K562 (cell line): ENCODE measurements around the gene GPD2. TPM values are rescaled to one million over a fixed set of nuclear protein-coding genes. Genes with fewer than 3 reads are reported as not detected.
A peak's percentile ranks its signal among the peaks of the same experiment; 100 is the strongest.

Experiments used
- ATAC-seq: fragments of 200-7000 bp; cut with Tn5 transposase; 3 replicates; pipeline ENCODE4 v1.9.1; 2020; ENCODE audit warnings: moderate library complexity
- BruUV-seq: library from RNA; stranded (reverse); fragments of 400-500 nt; replicated peaks from 2 replicates; lab custom pipeline; 2021; lab: Mats Ljungman, UMichigan
- CTCF ChIA-PET: fragments of 300-600 bp; formaldehyde crosslinking; extraction: SDS; loops from one replicate; lab custom pipeline; 2021; ENCODE audit warnings: low intra/inter-chr PET ratio; lab: Yijun Ruan, JAX
- POLR2A ChIA-PET: fragments of 300-600, 350-650 bp; sonication (Branson Sonifier 250); formaldehyde crosslinking; extraction: SDS; loops from one replicate; lab custom pipeline; 2021; ENCODE audit warnings: antibody characterized with exemption, inconsistent platforms; lab: Yijun Ruan, JAX
- DNase-seq, 4 experiments: peaks; one replicate each; pipeline versions ENCODE4 v3.0.0 to v3.0.0-alpha.2; 2011 to 2018; ENCODE audit warnings: low spot score in 3 of 4, mixed read lengths in 3 of 4; ENCODE audit errors: extremely low read depth in 1 of 4
- FAIRE-seq: peaks from 2 replicates; lab custom pipeline; 2011; peaks lifted over from hg19 to GRCh38; lab: Jason Lieb, UNC
- H2AFZ ChIP-seq: 2 replicates; pipeline ENCODE4 v1.6.0; 2011; ENCODE audit warnings: low read depth, low read length, control low read depth, inconsistent platforms
- H3K27ac ChIP-seq: fragments of 200-600 bp; 3 replicates; pipeline ENCODE4 v1.8.0; 2011; ENCODE audit warnings: low read depth, mild to moderate bottlenecking, control low read depth, inconsistent platforms, low read length, moderate library complexity, mixed read lengths; ENCODE audit errors: extremely low read depth
- H3K27me3 ChIP-seq, 2 experiments: fragments of 300-600 bp in 1 of 2; 2 replicates in 1 of 2; 3 replicates in 1 of 2; pipeline versions ENCODE4 v1.6.0 to v1.8.0; 2011; ENCODE audit warnings: inconsistent platforms in 2 of 2, low read length in 2 of 2, mild to moderate bottlenecking in 1 of 2, mixed read lengths in 1 of 2, moderate library complexity in 1 of 2; ENCODE audit not compliant: control insufficient read depth in 2 of 2, insufficient read depth in 2 of 2
- H3K36me3 ChIP-seq: fragments of 300-600 bp; 3 replicates; pipeline ENCODE4 v1.8.0; 2011; ENCODE audit warnings: mild to moderate bottlenecking, low read length, inconsistent platforms; ENCODE audit not compliant: control insufficient read depth, insufficient read depth
- H3K4me1 ChIP-seq, 2 experiments: fragments of 200-600 bp in 1 of 2; replicated peaks in 1 of 2; 2 replicates in 1 of 2; 3 replicates in 1 of 2; pipeline versions ENCODE4 v1.5.1 to v1.8.0; 2011; ENCODE audit warnings: inconsistent platforms in 2 of 2, low read length in 2 of 2, mild to moderate bottlenecking in 1 of 2, mixed read lengths in 1 of 2, moderate library complexity in 1 of 2; ENCODE audit not compliant: control insufficient read depth in 2 of 2, insufficient read depth in 2 of 2
- H3K4me2 ChIP-seq: 2 replicates; pipeline ENCODE4 v1.6.1; 2011; ENCODE audit warnings: low read length, control low read depth, inconsistent platforms, mixed read lengths; ENCODE audit not compliant: insufficient read depth
- H3K4me3 ChIP-seq: fragments of 200-600 bp; sonication (generic), shearing (Covaris generic); 2 replicates; pipeline ENCODE4 v1.5.1; 2016; ENCODE audit warnings: control low read depth, inconsistent platforms
- H3K79me2 ChIP-seq: fragments of 200-600 bp; 3 replicates; pipeline ENCODE4 v1.8.0; 2011; ENCODE audit warnings: low read length, inconsistent platforms; ENCODE audit not compliant: control insufficient read depth, insufficient read depth
- H3K9ac ChIP-seq, 2 experiments: 2 replicates each; pipeline versions ENCODE4 v1.6.0 to v1.6.1; 2011; ENCODE audit warnings: low read depth in 2 of 2, low read length in 2 of 2, control low read depth in 1 of 2, inconsistent platforms in 1 of 2, mild to moderate bottlenecking in 1 of 2, mixed read lengths in 1 of 2; ENCODE audit not compliant: insufficient read depth in 1 of 2
- H3K9me1 ChIP-seq: one replicate; pipeline ENCODE4 v1.6.0; 2011; ENCODE audit warnings: inconsistent platforms, mild to moderate bottlenecking, low read length, moderate library complexity; ENCODE audit not compliant: control insufficient read depth, insufficient read depth
- H3K9me3 ChIP-seq: replicated peaks from 2 replicates; pipeline ENCODE4 v1.5.1; 2011; ENCODE audit warnings: low read depth, low read length, inconsistent platforms; ENCODE audit not compliant: control insufficient read depth, insufficient read depth
- H4K20me1 ChIP-seq: replicated peaks from 2 replicates; pipeline ENCODE4 v1.6.1; 2011; ENCODE audit warnings: low read length, inconsistent platforms, mixed read lengths; ENCODE audit not compliant: control insufficient read depth, insufficient read depth
- ATF3 ChIP-seq, 2 experiments: fragments of 450-650 bp in 1 of 2; sonication (generic) in 1 of 2; formaldehyde crosslinking in 1 of 2; IDR thresholded peaks in 1 of 2; conservative IDR thresholded peaks in 1 of 2; 2 replicates each; pipeline versions ENCODE4 v1.6.1 to v1.8.1; 2016 to 2023; ENCODE audit warnings: mild to moderate bottlenecking in 2 of 2, moderate library complexity in 2 of 2, inconsistent platforms in 1 of 2, missing genetic modification reagents in 1 of 2
- CCAR2 ChIP-seq: fragments of 200-400 bp; formaldehyde crosslinking; IDR thresholded peaks from 2 replicates; pipeline ENCODE4 v1.6.1; 2017; ENCODE audit warnings: mild to moderate bottlenecking, low read depth, low read length
- CHCHD3 ChIP-seq: fragments of 250-450 bp; sonication (Bioruptor Pico); IDR thresholded peaks from 2 replicates; pipeline ENCODE4 v2.1.2; 2022; ENCODE audit warnings: mild to moderate bottlenecking
- DNMT1 ChIP-seq: fragments of 450-650 bp; IDR thresholded peaks from 2 replicates; pipeline ENCODE4 v1.6.1; 2016; ENCODE audit warnings: antibody characterized with exemption, mild to moderate bottlenecking
- FIP1L1 ChIP-seq: fragments of 200-400 bp; formaldehyde crosslinking; IDR thresholded peaks from 2 replicates; pipeline ENCODE4 v1.6.1; 2018; ENCODE audit warnings: mild to moderate bottlenecking, low read depth, low read length; ENCODE audit not compliant: poor library complexity, severe bottlenecking
- HES1 ChIP-seq: fragments of 450-650 bp; IDR thresholded peaks from 2 replicates; pipeline ENCODE4 v1.6.1; 2016; ENCODE audit warnings: low read depth, mild to moderate bottlenecking, moderate library complexity
- KDM1A ChIP-seq, 2 experiments: fragments of 450-650 bp; IDR thresholded peaks; 2 replicates each; pipeline ENCODE4 v1.6.1; 2016; ENCODE audit warnings: mild to moderate bottlenecking in 2 of 2
- KHSRP ChIP-seq: fragments of 450-650 bp; IDR thresholded peaks from 2 replicates; pipeline ENCODE4 v1.6.1; 2017
- MYNN ChIP-seq, 2 experiments: sonication (generic); formaldehyde crosslinking in 1 of 2; IDR thresholded peaks; 2 replicates each; pipeline versions ENCODE4 v1.5.0 to v1.6.1; 2016 to 2020; ENCODE audit warnings: antibody characterized with exemption in 1 of 2, missing genetic modification reagents in 1 of 2
- NCOA6 ChIP-seq: fragments of 450-650 bp; IDR thresholded peaks from 2 replicates; pipeline ENCODE4 v1.6.1; 2017; ENCODE audit warnings: mild to moderate bottlenecking
- PRPF4 ChIP-seq: fragments of 200-400 bp; formaldehyde crosslinking; IDR thresholded peaks from one replicate; pipeline ENCODE4 v1.6.1; 2017; ENCODE audit warnings: low read length, low read depth, mild to moderate bottlenecking; ENCODE audit not compliant: insufficient read depth, poor library complexity, severe bottlenecking
- RCOR1 ChIP-seq, 2 experiments: IDR thresholded peaks; 2 replicates each; pipeline ENCODE4 v1.6.1; 2012; ENCODE audit warnings: low read depth in 2 of 2, low read length in 2 of 2, borderline replicate concordance in 1 of 2, improper control_type of control experiment in 1 of 2
- SMARCE1 ChIP-seq: fragments of 450-650 bp; IDR thresholded peaks from 2 replicates; pipeline ENCODE4 v1.7.1; 2016; ENCODE audit warnings: mild to moderate bottlenecking
- SOX6 ChIP-seq: fragments of 450-650 bp; IDR thresholded peaks from 2 replicates; pipeline ENCODE4 v1.6.1; 2014; ENCODE audit warnings: mild to moderate bottlenecking
- ZBTB49 ChIP-seq: sonication (generic); formaldehyde crosslinking; IDR thresholded peaks from 2 replicates; pipeline ENCODE4 v1.8.0; 2022; ENCODE audit warnings: missing genetic modification reagents, mild to moderate bottlenecking, borderline replicate concordance
- ZNF174 ChIP-seq: fragments of 250-450 bp; sonication (Bioruptor Pico); IDR thresholded peaks from 2 replicates; pipeline ENCODE4 v1.4.0; 2020; ENCODE audit warnings: mild to moderate bottlenecking
- ZNF197 ChIP-seq: fragments of 200-800 bp; sonication (Bioruptor generic); IDR thresholded peaks from 2 replicates; pipeline ENCODE4 v1.6.1; 2016; ENCODE audit warnings: low read depth, missing genetic modification characterization, missing compliant biosample characterization
- ZNF511 ChIP-seq: sonication (generic); formaldehyde crosslinking; IDR thresholded peaks from 2 replicates; pipeline ENCODE4 v1.8.0; 2022; ENCODE audit warnings: mild to moderate bottlenecking, missing genetic modification reagents
- WGBS: fragments of 100-300 bp; shearing (Covaris generic); methylation state at CpG from one replicate; pipeline ENCODE4 v1.1.6; 2016; ENCODE audit warnings: low coverage, mixed read lengths; ENCODE audit not compliant: insufficient coverage; ENCODE audit errors: missing lambda C conversion rate; 5-methylcytosine and 5-hydroxymethylcytosine counted together
- in situ Hi-C: fragments of 300-500 bp; cut with MboI; formaldehyde crosslinking; loops from 4 replicates; pipeline ENCODE4 v1.15.0; 2018; ENCODE audit warnings: inconsistent platforms, mixed read lengths
- intact Hi-C: fragments of 100-400 bp; cut with micrococcal nuclease; formaldehyde crosslinking; loops from 2 replicates; pipeline ENCODE4 v1.14.2; 2022
- polyA plus RNA-seq, 8 experiments: library from polyadenylated mRNA; depleted of rRNA in 4 of 8; stranded (reverse) in 5 of 8; unstranded in 3 of 8; fragments of >200 nt; fragmentation: Nextera tagmentation in 2 of 8; fragmentation: Illumina TruSeq in 1 of 8; extraction: Ambion mirVana in 2 of 8; extraction: Trizol in 1 of 8; gene quantifications; 2 replicates each; pipeline versions ENCODE4 v1.2.1 to v1.2.3, GENCODE V29; 2011 to 2014; ENCODE audit warnings: inconsistent platforms in 1 of 8, missing spikeins in 1 of 8
- total RNA-seq, 7 experiments: library from RNA; depleted of rRNA in 6 of 7; stranded (reverse); fragments of >200 nt in 6 of 7; fragmentation: Illumina TruSeq in 2 of 7; extraction: Trizol in 2 of 7; gene quantifications; 2 replicates each; pipeline versions ENCODE4 v1.2.1 to v1.2.3, GENCODE V29; 2011 to 2021; ENCODE audit warnings: low replicate concordance in 1 of 7

GPD2 gene
- total and polyA plus RNA-seq, 9 of the 15 experiments (the other 6 are each of a cell fraction or from before 2014, with no cell fraction given) = 5.2 to 39.2 (median 19.0) TPM

- no peaks in the 10 kb centered on the region for H3K9me1 ChIP-seq
- FAIRE-seq (no peak), DNase-seq (peak in 2 of 4 experiments; percentile 22 to 30), ATAC-seq (peak; percentile 41)
- H3K9me3 ChIP-seq = no peaks in the 10 kb centered on the region
- no peak overlapping the region for H2AFZ ChIP-seq
- no peak overlapping the region for H3K9ac ChIP-seq
- H3K27ac ChIP-seq = no peak overlapping the region
- intact Hi-C loops = loop anchor here (10.0 kb wide), 1 partner anchor 789 kb away; no protein-coding TSS in a partner anchor
- peaks cover 0 to 12% of the 10 kb centered on the region in 2 experiments; a peak in 2 of 5 replicates for H3K4me1 ChIP-seq
- 3% methylated on average over 3 of the region's 3 CpGs for WGBS
- in situ Hi-C loops = no loop called here
- H3K4me3 ChIP-seq = no peak overlapping the region
- ChIA-PET POLR2A (interaction anchor here (0.6 to 1.3 kb wide), 7 partner anchors 12 to 141 kb away, joined by 3 to 5 read pairs (median 3); partner anchors contain the start of gene GPD2), CTCF (no interaction called here)
- H3K79me2 ChIP-seq = no peaks in the 10 kb centered on the region
- H4K20me1 ChIP-seq = 0 out of 2 replicates have a peak, but pooled peaks cover 3% of the 10 kb centered on the region
- no peaks in the 10 kb centered on the region for H3K27me3 ChIP-seq
- H3K36me3 ChIP-seq = no peaks in the 10 kb centered on the region
- peak overlapping the region; percentile 34; the same call in 1 of the 2 replicates for H3K4me2 ChIP-seq
- BruUV-seq = no TSS peak
- no peak for TF ChIP-seq FIP1L1
- TF ChIP-seq KHSRP = no peak
- peak; percentile 80 for TF ChIP-seq ATF3 (IDR thresholded peaks at IDR 0.05)
- TF ChIP-seq ATF3 (CRISPR knock-in tag; conservative IDR thresholded peaks at IDR 0.05) = no peak
- no peak for TF ChIP-seq CHCHD3 (CRISPR knock-in tag)
- TF ChIP-seq CCAR2 = no peak
- TF ChIP-seq SMARCE1 = 0 out of 2 replicates have a peak, but pooled peaks have one; percentile 19
- TF ChIP-seq KDM1A (IDR thresholded peaks at IDR 0.05) = peak; percentile 19 to 28; a peak in 1 of 4 replicates
- no peak for TF ChIP-seq ZNF511 (CRISPR knock-in tag)
- no peak for TF ChIP-seq HES1
- TF ChIP-seq ZBTB49 (CRISPR knock-in tag) = no peak
- no peak for TF ChIP-seq MYNN (IDR thresholded peaks at IDR 0.05)
- TF ChIP-seq MYNN (CRISPR knock-in tag; IDR thresholded peaks at IDR 0.05) = no peak
- no peak for TF ChIP-seq ZNF174
- TF ChIP-seq NCOA6 = no peak
- no peak for TF ChIP-seq DNMT1
- TF ChIP-seq PRPF4 = no peak
- TF ChIP-seq RCOR1 (IDR thresholded peaks at IDR 0.05; ENCODE audit: borderline replicate concordance in 1 of 2, low read depth in 2 of 2, low read length in 2 of 2) = peak in 1 of 2 experiments; percentile 54; a peak in 2 of 4 replicates
- TF ChIP-seq ZNF197 (CRISPR knock-in tag) = no peak
- peak; percentile 27; the same call in 1 of the 2 replicates for TF ChIP-seq SOX6
Observed at GRCh38 chr2:156405586-156405985, 30.6 kb upstream of the GPD2 start.
